GM20000 (cell line): ENCODE data around the gene SNF8.

Experiments used
- DNase-seq: peaks from one replicate; pipeline ENCODE4 v3.0.0; 2012; ENCODE audit warnings: low spot score
- CTCF ChIP-seq: IDR thresholded peaks from 2 replicates; pipeline ENCODE4 v1.5.1; 2012; ENCODE audit warnings: mild to moderate bottlenecking, control low read depth; ENCODE audit errors: extremely low read depth, missing control alignments

The SNF8 gene

GRCh38 chr17:48882272-48882671 is 62.4 kb downstream of the SNF8 start:
- no peak for TF ChIP-seq CTCF
- no peak for DNase-seq
